ENCODE data around the gene GBX1.

Gene GBX1

GRCh38 chr7:151195616-151196450 lies 28.3 kb upstream of the GBX1 start:
- H3K4me3 ChIP-seq (ENCODE audit: low read depth, low read length): no peak overlapping the region
- DNase-seq (ENCODE audit: low read depth): no peak

GRCh38 chr7:151194188-151194587 lies 26.7 kb upstream of the GBX1 start:
- no peak overlapping the region for H3K4me3 ChIP-seq (ENCODE audit: low read depth, low read length)
- DNase-seq (ENCODE audit: low read depth): no peak

- DNase-seq (ENCODE audit: low read depth): no peak
- no peak overlapping the region for H3K4me3 ChIP-seq (ENCODE audit: low read depth, low read length)
These were observed 25.9 kb upstream of the GBX1 start for GRCh38 chr7:151193203-151193978.

- H3K4me3 ChIP-seq (ENCODE audit: low read depth, low read length): no peak overlapping the region
- no peak for DNase-seq (ENCODE audit: low read depth)
These were observed 24.6 kb upstream of the GBX1 start for GRCh38 chr7:151192002-151192539.

- no peak overlapping the region for H3K4me3 ChIP-seq (ENCODE audit: low read depth, low read length)
- DNase-seq (ENCODE audit: low read depth): no peak
These were observed 24.1 kb upstream of the GBX1 start for GRCh38 chr7:151191544-151191943.

DNA sequence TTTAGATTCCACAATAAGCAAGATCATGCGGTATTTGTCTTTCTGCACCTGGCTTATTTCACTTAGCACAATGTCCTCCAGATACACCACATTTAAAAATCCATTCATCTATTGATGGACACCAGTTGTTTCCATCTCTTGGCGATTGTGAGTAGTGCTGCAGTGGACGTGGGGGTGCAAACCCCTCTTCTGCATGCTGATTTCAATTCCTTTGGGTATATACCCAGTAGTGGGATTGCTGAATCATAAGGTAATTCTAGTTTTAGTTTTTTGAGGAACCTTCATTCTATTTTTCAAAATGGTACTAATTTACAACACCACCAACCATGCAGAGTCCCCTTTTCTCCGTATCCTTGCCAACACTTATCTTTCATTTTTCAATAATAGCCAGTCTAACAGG lies 21.5 kb upstream of the GBX1 start:
- H3K4me3 ChIP-seq (ENCODE audit: low read depth, low read length): no peak overlapping the region
- no peak for DNase-seq (ENCODE audit: low read depth)

GRCh38 chr7:151188252-151188542 lies 20.7 kb upstream of the GBX1 start:
- no peak for DNase-seq (ENCODE audit: low read depth)

DNA sequence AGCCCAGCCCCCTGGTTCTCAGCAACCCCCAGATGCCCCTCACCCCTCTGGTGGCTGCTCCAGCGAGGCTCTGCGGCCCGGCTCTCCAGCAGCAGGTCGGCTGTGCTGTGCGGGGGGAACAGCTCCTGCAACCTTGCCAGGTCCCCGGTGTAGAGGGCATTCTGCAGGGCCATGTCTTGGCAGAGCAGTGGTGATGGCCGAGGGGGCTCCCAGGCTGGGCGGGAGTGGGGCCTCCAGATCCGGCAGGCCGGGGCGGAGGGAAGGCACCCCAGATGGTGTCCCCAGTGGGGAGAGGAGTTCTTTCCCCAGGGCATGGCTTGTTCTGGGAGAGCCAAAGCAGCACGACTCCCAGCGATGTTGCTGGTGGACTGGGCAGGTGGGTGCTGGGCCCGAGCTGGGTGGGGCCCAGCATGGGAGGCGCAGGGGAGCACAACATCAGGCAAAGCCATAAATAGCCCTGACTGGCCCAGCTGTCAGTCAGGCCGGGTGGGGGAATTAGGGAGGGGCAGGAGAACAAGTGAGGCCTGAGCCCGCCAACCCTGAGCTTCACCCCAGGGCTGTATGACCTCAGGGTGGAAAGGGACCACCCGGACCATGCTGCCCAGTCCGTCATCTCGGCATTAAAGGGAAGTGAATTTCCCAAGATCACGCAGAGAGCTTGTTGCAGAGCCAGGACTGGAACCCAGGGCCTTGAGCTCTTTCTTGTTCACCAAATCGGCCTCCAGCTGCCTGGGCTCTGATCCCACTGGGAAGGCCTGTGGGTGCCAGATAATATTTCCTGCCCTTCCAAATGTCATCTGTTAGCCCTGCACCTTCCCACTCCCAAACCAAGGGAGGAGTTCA lies 20.1 kb upstream of the GBX1 start:
- H3K4me3 ChIP-seq (ENCODE audit: low read depth, low read length): no peak overlapping the region
- no peak for DNase-seq (ENCODE audit: low read depth)

More at GRCh38 chr7:151188252-151188542, 20.7 kb upstream of the GBX1 start:
- H3K4me3 ChIP-seq (ENCODE audit: low read depth, low read length): no peak overlapping the region

GRCh38 chr7:151186640-151187408 lies 19.3 kb upstream of the GBX1 start, which contains the start of gene ASB10:
ASB10 (minus strand) TSS chr7:151187250; CDS start chr7:151187130, 120 bp downstream.
- DNase-seq (ENCODE audit: low read depth): no peak
- H3K4me3 ChIP-seq (ENCODE audit: low read depth, low read length): no peak within 1 kb of the TSS

DNA sequence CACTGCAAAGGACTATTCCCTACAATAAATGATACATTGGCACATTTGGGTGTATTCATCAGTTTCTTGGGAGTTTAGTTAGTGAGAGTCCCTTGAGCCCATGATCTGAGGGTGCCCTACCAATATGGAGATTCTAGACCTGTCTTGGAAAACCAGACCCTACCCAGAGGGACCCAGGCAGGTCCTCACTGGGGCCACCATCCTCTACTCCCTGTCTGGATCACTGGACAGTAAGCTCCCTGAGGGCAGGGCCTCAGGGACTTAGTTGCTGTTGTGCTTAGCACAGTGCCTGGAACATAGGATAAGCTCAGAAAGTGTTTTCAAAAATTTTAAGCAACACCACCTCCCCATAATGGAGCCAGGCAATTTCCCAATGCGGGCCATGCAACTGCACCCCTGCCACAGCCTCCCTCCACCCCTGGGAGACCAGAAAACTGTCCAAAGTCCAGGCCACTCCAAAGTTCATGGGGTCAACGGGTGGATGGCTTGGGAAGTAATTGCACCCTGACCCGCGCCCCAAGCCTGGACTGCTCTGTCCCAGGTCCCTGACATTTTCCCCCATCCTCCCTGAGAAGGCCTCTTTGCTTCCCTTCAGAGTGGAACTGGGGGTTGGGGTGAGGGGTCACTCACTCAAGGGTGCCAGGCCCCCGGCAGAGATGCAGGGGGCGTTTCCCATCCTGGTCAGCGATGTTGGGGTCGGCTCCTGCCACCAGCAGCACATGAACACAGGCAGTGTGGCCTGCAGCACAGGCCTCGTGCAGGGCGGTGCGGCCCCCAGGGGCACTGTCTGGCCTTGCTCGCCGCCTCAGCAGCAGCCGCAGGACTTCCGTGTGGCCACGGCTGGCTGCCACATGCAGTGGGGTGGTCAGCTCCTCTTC lies 18.5 kb upstream of the GBX1 start:
- H3K4me3 ChIP-seq (ENCODE audit: low read depth, low read length): no peak overlapping the region
- no peak for DNase-seq (ENCODE audit: low read depth)

DNA sequence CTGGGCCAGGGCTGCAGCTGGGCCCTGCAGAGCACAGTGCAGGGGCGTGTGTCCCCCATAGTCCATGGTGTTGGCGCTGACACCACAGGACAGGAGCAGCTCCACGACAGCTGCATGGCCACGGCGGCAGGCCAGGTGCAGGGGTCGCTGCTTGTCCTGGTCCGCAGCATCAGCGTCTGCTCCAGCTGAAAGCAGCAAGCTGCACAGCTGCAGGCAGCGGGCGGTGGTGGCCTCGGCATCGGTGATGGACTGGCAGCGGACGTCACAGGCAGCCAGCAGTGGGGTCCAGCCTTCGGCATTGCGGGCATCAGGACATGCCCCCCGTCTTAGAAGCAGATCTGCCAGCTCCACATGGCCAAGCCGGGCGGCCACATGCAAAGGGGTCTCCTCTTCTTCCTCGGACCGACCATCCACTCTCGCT lies 13.5 kb upstream of the GBX1 start:
- DNase-seq (ENCODE audit: low read depth): no peak
- no peak overlapping the region for H3K4me3 ChIP-seq (ENCODE audit: low read depth, low read length)

DNA sequence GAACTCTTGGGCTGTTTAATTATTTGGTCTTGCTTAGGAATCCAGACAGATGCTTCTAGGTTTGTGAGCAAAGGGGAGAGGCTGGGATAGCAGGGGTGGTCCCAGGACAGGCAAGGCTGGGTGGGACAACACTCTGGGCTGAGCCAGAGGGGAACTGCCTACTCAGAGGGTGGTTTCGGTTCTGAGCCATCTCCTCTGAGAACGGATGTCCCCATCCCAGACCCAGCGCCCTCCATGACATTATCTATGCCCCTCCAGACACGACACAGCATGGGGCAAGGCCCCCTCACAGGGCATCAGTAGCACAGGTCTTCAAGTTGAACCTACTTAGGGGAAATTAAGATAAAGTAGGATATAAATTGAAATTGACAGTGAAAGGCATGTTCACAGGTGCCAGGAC lies 12.5 kb upstream of the GBX1 start:
- H3K4me3 ChIP-seq (ENCODE audit: low read depth, low read length): no peak overlapping the region
- DNase-seq (ENCODE audit: low read depth): no peak

DNA sequence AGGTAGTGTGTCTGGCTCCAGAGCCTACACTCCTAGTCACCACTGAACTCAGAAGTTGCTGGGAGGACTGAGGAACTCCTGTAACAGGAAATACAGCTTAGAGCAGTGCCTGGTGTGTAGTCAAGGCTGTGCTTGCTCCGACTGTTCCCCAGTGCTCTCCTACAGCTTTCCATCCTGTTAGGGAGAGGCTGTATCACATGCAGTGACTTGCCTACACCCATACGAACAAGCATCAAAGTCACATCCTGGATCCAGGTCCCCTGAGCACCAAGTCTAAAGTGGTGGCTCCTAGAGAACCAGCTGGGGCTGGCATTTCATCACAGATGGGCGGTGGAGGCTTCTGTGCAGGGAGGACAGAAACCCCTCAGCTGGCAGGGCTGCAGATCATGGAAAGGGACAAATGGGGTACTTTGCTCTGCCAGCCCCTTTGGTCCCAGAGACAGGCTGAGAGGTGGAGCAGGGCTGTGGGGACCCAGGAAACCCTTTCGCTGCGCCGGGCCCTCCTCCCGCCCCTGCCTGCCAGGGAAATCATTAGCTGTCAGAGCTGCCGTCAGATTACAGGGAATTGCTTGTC lies 11.9 kb upstream of the GBX1 start:
- no peak overlapping the region for H3K4me3 ChIP-seq (ENCODE audit: low read depth, low read length)
- no peak for DNase-seq (ENCODE audit: low read depth)

DNA sequence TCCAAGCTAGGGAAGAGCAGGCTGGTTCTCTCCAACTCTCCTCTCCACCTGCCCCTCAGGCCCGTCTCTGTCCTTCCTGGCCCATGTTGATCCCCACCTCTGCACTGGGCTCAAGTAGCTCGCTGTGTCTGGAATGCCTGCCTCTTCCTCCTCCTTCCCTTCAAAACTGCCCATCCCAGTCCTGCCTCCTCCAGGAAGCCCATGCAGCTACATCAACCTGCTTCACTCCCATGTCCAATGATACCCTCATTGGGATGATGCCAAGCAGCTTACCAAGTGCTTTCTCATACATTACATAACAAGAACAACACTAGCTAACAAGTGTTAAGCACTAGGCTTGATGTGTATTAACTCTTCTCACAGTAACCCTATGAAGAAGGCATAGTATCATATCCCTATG lies 11.3 kb upstream of the GBX1 start:
- no peak overlapping the region for H3K4me3 ChIP-seq (ENCODE audit: low read depth, low read length)
- DNase-seq (ENCODE audit: low read depth): no peak

DNA sequence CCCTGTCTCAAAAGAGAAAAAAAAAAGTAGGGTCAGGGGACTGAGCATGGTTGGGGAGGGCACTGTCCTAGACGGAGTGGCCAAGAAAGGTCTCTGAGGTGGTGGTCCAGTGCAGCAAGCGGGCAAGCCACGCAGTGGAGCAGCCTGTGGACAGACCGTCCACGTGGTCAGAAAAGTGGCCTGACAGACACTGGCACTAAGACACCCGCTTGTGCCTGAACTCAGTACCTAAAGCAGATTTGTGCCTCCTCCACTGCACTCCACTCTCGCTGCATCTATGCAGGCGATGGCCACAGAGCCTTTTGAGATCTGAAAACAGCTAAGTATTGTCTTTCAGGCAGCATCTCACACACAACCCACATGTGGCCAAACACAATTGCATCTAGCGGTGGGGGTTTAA lies 10.7 kb upstream of the GBX1 start:
- no peak overlapping the region for H3K4me3 ChIP-seq (ENCODE audit: low read depth, low read length)
- DNase-seq (ENCODE audit: low read depth): no peak

- H3K4me3 ChIP-seq (ENCODE audit: low read depth, low read length): no peak overlapping the region
- no peak for DNase-seq (ENCODE audit: low read depth)
These were observed 9.8 kb upstream of the GBX1 start for GRCh38 chr7:151177310-151177709.

- no peak overlapping the region for H3K4me3 ChIP-seq (ENCODE audit: low read depth, low read length)
- no peak for DNase-seq (ENCODE audit: low read depth)
These were observed 8.9 kb upstream of the GBX1 start for GRCh38 chr7:151176401-151176800.

DNA sequence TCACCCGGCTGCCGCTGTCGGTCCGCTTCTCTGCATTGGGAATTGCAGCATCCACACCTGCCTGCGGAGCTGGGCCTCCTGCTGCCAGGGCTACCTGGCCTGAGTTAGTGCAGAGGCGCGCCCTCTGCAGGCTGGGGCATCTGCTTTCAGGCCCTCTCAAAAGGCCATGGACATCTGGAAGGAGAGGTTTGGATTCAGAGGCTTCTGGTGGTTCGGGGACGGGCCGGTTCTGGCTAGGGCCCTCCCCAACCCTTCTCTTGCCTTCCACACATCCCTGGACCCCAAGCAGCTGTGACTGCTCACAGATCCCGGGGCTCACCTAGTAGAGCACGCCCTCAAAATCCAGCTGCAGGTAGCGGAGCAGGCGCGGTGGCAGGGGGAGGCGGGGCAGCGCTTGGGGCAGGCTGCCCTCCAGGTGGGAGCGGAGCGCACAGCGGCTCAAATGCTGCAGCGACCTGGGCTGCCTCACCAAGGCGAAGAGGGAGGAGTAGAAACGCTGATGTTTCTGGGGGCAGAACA lies 8.4 kb upstream of the GBX1 start:
- no peak for DNase-seq (ENCODE audit: low read depth)
- no peak overlapping the region for H3K4me3 ChIP-seq (ENCODE audit: low read depth, low read length)

All from skeletal muscle cell (primary cell).